Liver (tissue), 9 donors: ENCODE measurements around the gene ST8SIA5. TPM values are rescaled to one million over a fixed set of nuclear protein-coding genes. Genes with fewer than 3 reads are reported as not detected.

Source experiments
- DNase-seq: peaks from one replicate; pipeline ENCODE4 v3.0.0-alpha.2; 2017; ENCODE audit warnings: low spot score
- H3K27ac ChIP-seq, 2 donors: one replicate each; pipeline ENCODE4 v1.7.0; 2013; ENCODE audit warnings: inconsistent platforms in 2 of 2, low read length in 2 of 2, control low read depth in 1 of 2, low read depth in 1 of 2, mild to moderate bottlenecking in 1 of 2
- H3K27me3 ChIP-seq, 4 donors: one replicate each; pipeline versions ENCODE4 v1.6.1 to v1.7.0; 2013; ENCODE audit warnings: low read length in 3 of 4, inconsistent platforms in 1 of 4, mild to moderate bottlenecking in 1 of 4, moderate library complexity in 1 of 4; ENCODE audit not compliant: control insufficient read depth in 4 of 4, insufficient read depth in 4 of 4
- H3K36me3 ChIP-seq, 4 donors: one replicate each; pipeline versions ENCODE4 v1.6.1 to v1.7.0; 2013; ENCODE audit warnings: low read length in 3 of 4, mild to moderate bottlenecking in 3 of 4, low read depth in 1 of 4, moderate library complexity in 1 of 4; ENCODE audit not compliant: control insufficient read depth in 4 of 4, insufficient read depth in 3 of 4
- H3K4me1 ChIP-seq, 4 donors: one replicate each; pipeline versions ENCODE4 v1.6.1 to v1.7.0; 2013; ENCODE audit warnings: low read length in 3 of 4, mild to moderate bottlenecking in 3 of 4, moderate library complexity in 1 of 4; ENCODE audit not compliant: control insufficient read depth in 4 of 4, insufficient read depth in 4 of 4
- H3K4me3 ChIP-seq, 3 donors: one replicate each; pipeline versions ENCODE4 v1.6.1 to v1.7.0; 2013; ENCODE audit warnings: low read length in 3 of 3, control low read depth in 1 of 3, low read depth in 1 of 3, mild to moderate bottlenecking in 1 of 3
- H3K9ac ChIP-seq, 2 donors: one replicate each; pipeline ENCODE4 v1.7.0; 2013; ENCODE audit warnings: low read length in 2 of 2, mild to moderate bottlenecking in 2 of 2, moderate library complexity in 2 of 2, control low read depth in 1 of 2, low read depth in 1 of 2
- H3K9me3 ChIP-seq, 4 donors: one replicate each; pipeline versions ENCODE4 v1.6.1 to v1.7.0; 2013; ENCODE audit warnings: low read length in 3 of 4; ENCODE audit not compliant: control insufficient read depth in 4 of 4
- EGR1 ChIP-seq, 2 donors: IDR thresholded peaks; 2 replicates each; pipeline ENCODE4 v1.6.1; 2016 to 2018; ENCODE audit warnings: antibody characterized with exemption in 2 of 2, low read depth in 2 of 2
- FOXA1 ChIP-seq: IDR thresholded peaks from 2 replicates; pipeline ENCODE4 v1.6.1; 2016; ENCODE audit warnings: antibody characterized with exemption
- FOXA2 ChIP-seq: IDR thresholded peaks from 2 replicates; pipeline ENCODE4 v1.6.1; 2016; ENCODE audit warnings: antibody characterized with exemption
- GABPA ChIP-seq, 2 donors: IDR thresholded peaks in 1 of 2; conservative IDR thresholded peaks in 1 of 2; 2 replicates each; pipeline ENCODE4 v1.6.1; 2016; ENCODE audit warnings: antibody characterized with exemption in 2 of 2, mild to moderate bottlenecking in 1 of 2, moderate library complexity in 1 of 2
- HNF4A ChIP-seq, 2 donors: conservative IDR thresholded peaks; 2 replicates each; pipeline ENCODE4 v1.6.1; 2016; ENCODE audit warnings: antibody characterized with exemption in 2 of 2, mild to moderate bottlenecking in 2 of 2
- JUND ChIP-seq, 2 donors: IDR thresholded peaks; 2 replicates each; pipeline ENCODE4 v1.6.1; 2016; ENCODE audit warnings: antibody characterized with exemption in 2 of 2
- NR2F2 ChIP-seq: IDR thresholded peaks from 2 replicates; pipeline ENCODE4 v1.6.1; 2016; ENCODE audit warnings: antibody characterized with exemption
- RAD21 ChIP-seq, 2 donors: IDR thresholded peaks; 2 replicates each; pipeline ENCODE4 v1.6.1; 2016; ENCODE audit warnings: antibody characterized with exemption in 2 of 2, mild to moderate bottlenecking in 2 of 2
- RXRA ChIP-seq, 2 donors: IDR thresholded peaks; 2 replicates each; pipeline ENCODE4 v1.6.1; 2017 to 2018; ENCODE audit warnings: antibody characterized with exemption in 2 of 2, mild to moderate bottlenecking in 1 of 2
- SP1 ChIP-seq: IDR thresholded peaks from 2 replicates; pipeline ENCODE4 v1.6.1; 2018; ENCODE audit warnings: antibody characterized with exemption, mild to moderate bottlenecking
- TAF1 ChIP-seq: conservative IDR thresholded peaks from 2 replicates; pipeline ENCODE4 v1.6.1; 2016; ENCODE audit warnings: antibody characterized with exemption, mild to moderate bottlenecking
- YY1 ChIP-seq: IDR thresholded peaks from 2 replicates; pipeline ENCODE4 v1.6.1; 2016; ENCODE audit warnings: antibody characterized with exemption, mild to moderate bottlenecking
- WGBS: extraction: QIAGEN DNeasy Blood & Tissue Kit; methylation state at CpG from one replicate; pipeline ENCODE4 v1.1.7; 2013; 5-methylcytosine and 5-hydroxymethylcytosine counted together
- polyA plus RNA-seq, 2 donors: library from polyadenylated mRNA; stranded (reverse) in 1 of 2; unstranded in 1 of 2; fragments of 200-250 nt in 1 of 2; fragments of >200 nt in 1 of 2; fragmentation: Nextera tagmentation in 1 of 2; extraction: Ambion mirVana in 1 of 2; gene quantifications; one replicate each; pipeline versions ENCODE4 v1.2.1 to v1.2.3, GENCODE V29; 2013 to 2015
- total RNA-seq, 2 donors: library from RNA; depleted of rRNA; stranded (reverse); fragments of >200 nt; gene quantifications; one replicate each; pipeline ENCODE4 v1.2.3, GENCODE V29; 2014
- TF ChIP-seq, protein P1 (sequence below): fragments of 150-350 bp; IDR thresholded peaks from 2 replicates; pipeline ENCODE4 v1.5.1; 2017; ENCODE audit warnings: improper control_type of control experiment, low read depth, low read length; ENCODE audit not compliant: missing input control
- TF ChIP-seq, protein P2 (sequence below): IDR thresholded peaks from 2 replicates; pipeline ENCODE4 v1.6.1; 2016; ENCODE audit warnings: antibody characterized with exemption
- TF ChIP-seq, protein P3 (sequence below): IDR thresholded peaks from 2 replicates; pipeline ENCODE4 v1.6.1; 2016; ENCODE audit warnings: antibody characterized with exemption
- TF ChIP-seq, protein P4 (sequence below): IDR thresholded peaks from 2 replicates; pipeline ENCODE4 v1.6.1; 2016; ENCODE audit warnings: antibody characterized with exemption
- donor health status: healthy.
- donor health status: healthy.
- donor health status: healthy.
- donor health status: healthy.
- donor health status: healthy.

ST8SIA5 gene
- total and polyA plus RNA-seq, 4 donors: under 0.01 to 0.12 (median 0.05) TPM; not detected in 1

DNA sequence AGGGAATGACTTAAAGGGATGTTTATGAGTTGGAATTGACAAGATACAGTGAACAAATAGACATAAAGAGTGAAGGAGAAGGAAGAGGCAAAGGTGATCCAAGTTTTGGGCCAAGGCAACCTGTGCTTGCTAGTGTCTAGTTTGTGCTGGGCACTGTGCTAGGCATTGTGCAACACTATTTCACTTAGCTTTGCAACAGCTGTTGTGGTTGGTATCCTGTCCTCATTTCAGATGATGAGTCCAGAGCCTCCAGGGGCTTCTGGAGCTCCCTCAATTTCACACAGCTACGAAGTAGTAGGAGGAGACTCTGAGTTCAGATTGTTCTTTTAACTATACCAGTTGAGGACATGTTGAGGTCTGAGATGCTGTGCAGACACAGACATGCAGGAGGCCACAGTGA is 81.7 kb downstream of the ST8SIA5 start:
- Histone ChIP-seq H3K9ac (no peak overlapping the region), H3K4me3 (no peak overlapping the region), H3K27ac (no peak overlapping the region), H3K4me1 (no peaks in the 10 kb centered on the region), H3K27me3 (no peaks in the 10 kb centered on the region), H3K36me3 (no peaks in the 10 kb centered on the region), H3K9me3 (no peaks in the 10 kb centered on the region)
- 67% methylated on average over 1 of the region's 1 CpG for WGBS
- TF ChIP-seq, protein P1, sequence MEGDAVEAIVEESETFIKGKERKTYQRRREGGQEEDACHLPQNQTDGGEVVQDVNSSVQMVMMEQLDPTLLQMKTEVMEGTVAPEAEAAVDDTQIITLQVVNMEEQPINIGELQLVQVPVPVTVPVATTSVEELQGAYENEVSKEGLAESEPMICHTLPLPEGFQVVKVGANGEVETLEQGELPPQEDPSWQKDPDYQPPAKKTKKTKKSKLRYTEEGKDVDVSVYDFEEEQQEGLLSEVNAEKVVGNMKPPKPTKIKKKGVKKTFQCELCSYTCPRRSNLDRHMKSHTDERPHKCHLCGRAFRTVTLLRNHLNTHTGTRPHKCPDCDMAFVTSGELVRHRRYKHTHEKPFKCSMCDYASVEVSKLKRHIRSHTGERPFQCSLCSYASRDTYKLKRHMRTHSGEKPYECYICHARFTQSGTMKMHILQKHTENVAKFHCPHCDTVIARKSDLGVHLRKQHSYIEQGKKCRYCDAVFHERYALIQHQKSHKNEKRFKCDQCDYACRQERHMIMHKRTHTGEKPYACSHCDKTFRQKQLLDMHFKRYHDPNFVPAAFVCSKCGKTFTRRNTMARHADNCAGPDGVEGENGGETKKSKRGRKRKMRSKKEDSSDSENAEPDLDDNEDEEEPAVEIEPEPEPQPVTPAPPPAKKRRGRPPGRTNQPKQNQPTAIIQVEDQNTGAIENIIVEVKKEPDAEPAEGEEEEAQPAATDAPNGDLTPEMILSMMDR: no peak
- TF ChIP-seq, protein P2, sequence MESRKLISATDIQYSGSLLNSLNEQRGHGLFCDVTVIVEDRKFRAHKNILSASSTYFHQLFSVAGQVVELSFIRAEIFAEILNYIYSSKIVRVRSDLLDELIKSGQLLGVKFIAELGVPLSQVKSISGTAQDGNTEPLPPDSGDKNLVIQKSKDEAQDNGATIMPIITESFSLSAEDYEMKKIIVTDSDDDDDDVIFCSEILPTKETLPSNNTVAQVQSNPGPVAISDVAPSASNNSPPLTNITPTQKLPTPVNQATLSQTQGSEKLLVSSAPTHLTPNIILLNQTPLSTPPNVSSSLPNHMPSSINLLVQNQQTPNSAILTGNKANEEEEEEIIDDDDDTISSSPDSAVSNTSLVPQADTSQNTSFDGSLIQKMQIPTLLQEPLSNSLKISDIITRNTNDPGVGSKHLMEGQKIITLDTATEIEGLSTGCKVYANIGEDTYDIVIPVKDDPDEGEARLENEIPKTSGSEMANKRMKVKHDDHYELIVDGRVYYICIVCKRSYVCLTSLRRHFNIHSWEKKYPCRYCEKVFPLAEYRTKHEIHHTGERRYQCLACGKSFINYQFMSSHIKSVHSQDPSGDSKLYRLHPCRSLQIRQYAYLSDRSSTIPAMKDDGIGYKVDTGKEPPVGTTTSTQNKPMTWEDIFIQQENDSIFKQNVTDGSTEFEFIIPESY: no peak
- TF ChIP-seq FOXA1 (no peak), FOXA2 (no peak), GABPA (IDR thresholded peaks at IDR 0.05 in 1 of 2, conservative IDR thresholded peaks at IDR 0.05 in 1 of 2) (no peak), SP1 (no peak), NR2F2 (no peak), HNF4A (conservative IDR thresholded peaks at IDR 0.05) (no peak), YY1 (no peak), RAD21 (IDR thresholded peaks at IDR 0.05) (no peak)
- TF ChIP-seq, protein P3, sequence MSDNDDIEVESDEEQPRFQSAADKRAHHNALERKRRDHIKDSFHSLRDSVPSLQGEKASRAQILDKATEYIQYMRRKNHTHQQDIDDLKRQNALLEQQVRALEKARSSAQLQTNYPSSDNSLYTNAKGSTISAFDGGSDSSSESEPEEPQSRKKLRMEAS: no peak
- TF ChIP-seq, protein P4, sequence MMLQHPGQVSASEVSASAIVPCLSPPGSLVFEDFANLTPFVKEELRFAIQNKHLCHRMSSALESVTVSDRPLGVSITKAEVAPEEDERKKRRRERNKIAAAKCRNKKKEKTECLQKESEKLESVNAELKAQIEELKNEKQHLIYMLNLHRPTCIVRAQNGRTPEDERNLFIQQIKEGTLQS: no peak
- DNase-seq: no peak

DNA sequence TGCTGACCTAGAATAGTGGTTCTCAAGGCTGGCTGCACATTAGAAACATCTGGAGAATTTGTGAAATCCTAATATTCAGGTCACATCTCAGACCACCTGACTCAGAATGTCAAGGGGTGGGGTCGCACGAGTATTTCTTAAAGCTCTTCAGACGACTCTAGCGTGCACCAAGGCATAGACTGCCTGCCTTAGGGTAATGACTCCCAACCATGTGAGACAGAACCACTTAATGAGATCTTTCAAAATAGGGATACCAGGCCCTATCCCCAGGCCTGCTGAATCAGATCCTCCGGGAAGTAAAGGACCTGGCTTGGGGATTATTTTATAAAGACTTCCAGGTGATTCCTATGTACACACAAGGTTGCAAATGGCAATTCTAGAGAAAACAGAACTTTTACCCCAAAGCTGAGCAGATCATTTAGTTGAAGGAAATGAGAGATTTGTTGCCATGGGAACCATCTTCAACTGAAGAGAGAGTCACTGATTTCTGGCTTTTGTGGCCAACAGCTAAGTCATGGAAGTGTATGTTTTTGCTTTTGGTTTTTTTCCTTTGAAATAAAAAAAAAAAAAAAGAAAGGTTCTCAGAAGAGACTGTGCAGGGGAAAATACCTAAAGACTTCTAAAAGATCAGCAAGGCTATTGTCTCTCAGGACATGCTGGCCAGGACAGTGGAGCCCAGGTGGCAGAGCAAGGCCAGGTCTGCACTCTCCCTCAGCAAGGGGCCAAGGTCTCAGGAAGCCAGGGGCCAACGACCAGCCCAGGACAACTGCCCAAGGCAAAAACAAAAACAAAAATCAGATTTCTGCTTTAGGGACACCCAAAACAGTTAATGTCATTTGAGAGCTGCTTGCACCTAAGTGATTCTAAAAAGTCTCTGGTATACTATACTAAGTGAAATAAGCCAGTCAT is 84.5 kb downstream of the ST8SIA5 start:
- H3K27me3 ChIP-seq: no peaks in the 10 kb centered on the region
- no peaks in the 10 kb centered on the region for H3K36me3 ChIP-seq
- TF ChIP-seq RXRA (IDR thresholded peaks at IDR 0.05) (no peak), RAD21 (IDR thresholded peaks at IDR 0.05) (no peak), HNF4A (conservative IDR thresholded peaks at IDR 0.05) (no peak), GABPA (IDR thresholded peaks at IDR 0.05 in 1 of 2, conservative IDR thresholded peaks at IDR 0.05 in 1 of 2) (no peak), EGR1 (IDR thresholded peaks at IDR 0.05; ENCODE audit: low read depth in 2 of 2) (no peak), FOXA1 (no peak), NR2F2 (no peak), TAF1 (no peak), SP1 (no peak), JUND (IDR thresholded peaks at IDR 0.05) (no peak), FOXA2 (no peak), YY1 (no peak)
- TF ChIP-seq, protein P1: no peak
- TF ChIP-seq, protein P3: no peak
- TF ChIP-seq, protein P4: no peak
- no peak overlapping the region for H3K9ac ChIP-seq
- H3K27ac ChIP-seq: no peak overlapping the region
- WGBS: 81% methylated on average over 6 of the region's 6 CpGs
- H3K4me3 ChIP-seq: no peak overlapping the region
- DNase-seq: no peak
- H3K4me1 ChIP-seq: no peaks in the 10 kb centered on the region
- no peaks in the 10 kb centered on the region for H3K9me3 ChIP-seq
